Kidney (tissue), 14 donors: Measurements from ENCODE around the gene DOK3. TPM values are rescaled to one million over a fixed set of nuclear protein-coding genes. Genes with fewer than 3 reads are reported as not detected.
A peak's percentile ranks its signal among the peaks of the same experiment; 100 is the strongest.

ENCODE experiments used
- DNase-seq, 5 donors: peaks; one replicate each; pipeline ENCODE4 v3.0.0-alpha.2; 2013 to 2020
- FAIRE-seq: peaks from 2 replicates; lab custom pipeline; 2012; peaks lifted over from hg19 to GRCh38; lab: Jason Lieb, UNC
- H3K27ac ChIP-seq, 2 donors: one replicate each; pipeline ENCODE4 v1.7.0; 2013; ENCODE audit warnings: low read depth in 2 of 2, low read length in 2 of 2, inconsistent platforms in 1 of 2
- H3K27me3 ChIP-seq: one replicate; pipeline ENCODE4 v1.7.1; 2013; ENCODE audit warnings: low read length, inconsistent platforms; ENCODE audit not compliant: control insufficient read depth, insufficient read depth
- H3K36me3 ChIP-seq, 3 donors: one replicate each; pipeline versions ENCODE4 v1.7.0 to v1.7.1; 2013; ENCODE audit warnings: low read length in 3 of 3, control low read depth in 1 of 3, inconsistent platforms in 1 of 3; ENCODE audit not compliant: insufficient read depth in 3 of 3, control insufficient read depth in 2 of 3
- H3K4me1 ChIP-seq, 3 donors: one replicate each; pipeline versions ENCODE4 v1.7.0 to v1.7.1; 2013; ENCODE audit warnings: low read length in 3 of 3, inconsistent platforms in 1 of 3, low read depth in 1 of 3; ENCODE audit not compliant: control insufficient read depth in 2 of 3, insufficient read depth in 2 of 3
- H3K4me3 ChIP-seq, 3 donors: one replicate each; pipeline versions ENCODE4 v1.7.0 to v1.8.1; 2013; ENCODE audit warnings: low read length in 3 of 3, control low read depth in 1 of 3, inconsistent platforms in 1 of 3
- H3K9ac ChIP-seq, 3 donors: one replicate each; pipeline versions ENCODE4 v1.7.0 to v1.7.1; 2013; ENCODE audit warnings: low read length in 3 of 3, control low read depth in 1 of 3, inconsistent platforms in 1 of 3
- H3K9me3 ChIP-seq, 3 donors: one replicate each; pipeline versions ENCODE4 v1.7.0 to v1.7.1; 2013; ENCODE audit warnings: low read length in 3 of 3, control low read depth in 1 of 3, inconsistent platforms in 1 of 3; ENCODE audit not compliant: control insufficient read depth in 2 of 3, insufficient read depth in 1 of 3
- CTCF ChIP-seq: IDR thresholded peaks from 3 replicates; pipeline ENCODE4 v1.5.1; 2012; ENCODE audit warnings: mild to moderate bottlenecking, moderate library complexity, borderline replicate concordance; ENCODE audit not compliant: insufficient read depth; ENCODE audit errors: extremely low read depth
- intact Hi-C: fragments of 100-400 bp; cut with DNase I; formaldehyde crosslinking; loops from one replicate; pipeline ENCODE4 v1.11.1; 2022
- polyA plus RNA-seq: library from polyadenylated mRNA; stranded (reverse); fragments of 350-450 nt; fragmentation: Illumina TruSeq; extraction: RNeasy Lipid Tissue Mini Kit (QIAGEN cat#74804); gene quantifications from one replicate; pipeline ENCODE4 v1.2.3, GENCODE V29; 2014; ENCODE audit warnings: low read depth, low replicate concordance; ENCODE audit not compliant: insufficient read depth
- total RNA-seq: library from RNA; stranded (reverse); fragmentation: NEBNext Ultra II Directional; extraction: Animal tissue kit (Norgen Biotek cat#: 25700); gene quantifications from one replicate; pipeline ENCODE4 v1.2.1, GENCODE V29; 2021
- donor health status: control.
- donor health status: control.
- donor health status: control.
- donor health status: control.
- donor health status: control.
- donor health status: DM: yes; HTN: yes; CAD: no.
- donor health status: Normal renal cell carcinoma (clear cell type).

Gene DOK3
- total and polyA plus RNA-seq, 2 donors from 2014 or later = 1.9 to 18.6 TPM

GRCh38 chr5:177457852-177458681, 51.6 kb downstream of the DOK3 start:
- Histone ChIP-seq H3K4me3 (no peak overlapping the region), H3K27ac (no peak overlapping the region), H3K27me3 (no peaks in the 10 kb centered on the region), H3K9me3 (no peaks in the 10 kb centered on the region), H3K9ac (no peak overlapping the region), H3K4me1 (peaks cover 0 to 13% (median 0%) of the 10 kb centered on the region in 3 donors), H3K36me3 (no peaks in the 10 kb centered on the region)
- no peak for TF ChIP-seq CTCF
- intact Hi-C loops = no loop called here
- FAIRE-seq (no peak), DNase-seq (no peak)

GRCh38 chr5:177456976-177457851, 52.4 kb downstream of the DOK3 start:
- no peak overlapping the region for H3K4me3 ChIP-seq
- no peaks in the 10 kb centered on the region for H3K9me3 ChIP-seq
- no peaks in the 10 kb centered on the region for H3K27me3 ChIP-seq
- no peaks in the 10 kb centered on the region for H3K36me3 ChIP-seq
- DNase-seq = peak; percentile 94 to 98 (median 96)
- FAIRE-seq = no peak
- intact Hi-C loops = no loop called here
- H3K4me1 ChIP-seq = peaks cover 0 to 13% (median 0%) of the 10 kb centered on the region in 3 donors
- H3K9ac ChIP-seq = no peak overlapping the region
- H3K27ac ChIP-seq = no peak overlapping the region
- peak; percentile 46 for TF ChIP-seq CTCF

GRCh38 chr5:177456591-177456964, 53.0 kb downstream of the DOK3 start:
- H3K9me3 ChIP-seq = no peaks in the 10 kb centered on the region
- H3K4me1 ChIP-seq = peaks cover 0 to 13% (median 0%) of the 10 kb centered on the region in 3 donors
- no peak for FAIRE-seq
- no peaks in the 10 kb centered on the region for H3K36me3 ChIP-seq
- H3K4me3 ChIP-seq = no peak overlapping the region
- intact Hi-C loops = no loop called here
- TF ChIP-seq CTCF = no peak
- peak in 3 of 5 donors; percentile 39 to 87 (median 80) for DNase-seq
- H3K9ac ChIP-seq = no peak overlapping the region
- H3K27me3 ChIP-seq = no peaks in the 10 kb centered on the region
- H3K27ac ChIP-seq = no peak overlapping the region
